GM12878 (cell line): ENCODE data around the gene CFAP58. TPM values are rescaled to one million over a fixed set of nuclear protein-coding genes. Genes with fewer than 3 reads are reported as not detected.

Experiments
- ATAC-seq: fragments of 200-7000 bp; cut with Tn5 transposase; 3 replicates; pipeline ENCODE4 v1.9.1; 2020; ENCODE audit warnings: mild to moderate bottlenecking, moderate library complexity
- BruUV-seq: library from RNA; stranded (reverse); fragments of 400-500 nt; replicated peaks from 2 replicates; lab custom pipeline; 2021; lab: Mats Ljungman, UMichigan
- CTCF ChIA-PET: fragments of 300-600 bp; sonication (Branson Sonifier 250); formaldehyde crosslinking; extraction: SDS; loops from one replicate; lab custom pipeline; 2021; ENCODE audit warnings: inconsistent platforms; lab: Yijun Ruan, JAX
- POLR2A ChIA-PET: fragments of 350-600 bp; formaldehyde crosslinking; extraction: SDS; loops from one replicate; lab custom pipeline; 2021; ENCODE audit warnings: inconsistent platforms; lab: Charles Lee
- RAD21 ChIA-PET: fragments of 300-600 bp; sonication (Branson Sonifier 250); formaldehyde crosslinking; loops from one replicate; lab custom pipeline; 2023; ENCODE audit warnings: antibody characterized with exemption; ENCODE audit not compliant: unreplicated experiment; lab: Charles Lee
- SMC1A ChIA-PET: fragments of 300-600 bp; sonication (Branson Sonifier 250); formaldehyde crosslinking; loops from one replicate; lab custom pipeline; 2023; ENCODE audit not compliant: unreplicated experiment, uncharacterized antibody; lab: Charles Lee
- DNase-seq: peaks from one replicate; pipeline ENCODE4 v3.0.0-alpha.2; 2011; ENCODE audit warnings: low read depth, low spot score
- FAIRE-seq: peaks from 3 replicates; lab custom pipeline; 2011; peaks lifted over from hg19 to GRCh38; lab: Jason Lieb, UNC
- H2AFZ ChIP-seq: 2 replicates; pipeline ENCODE4 v1.6.0; 2011; ENCODE audit warnings: low read depth, low read length, control low read depth; ENCODE audit not compliant: control insufficient read depth
- H3K27ac ChIP-seq: 2 replicates; pipeline ENCODE4 v1.5.1; 2011; ENCODE audit warnings: control low read depth; ENCODE audit not compliant: control insufficient read depth, insufficient read depth
- H3K27me3 ChIP-seq, 2 experiments: replicated peaks in 1 of 2; 2 replicates each; pipeline versions ENCODE4 v1.6.0 to v1.6.1; 2011; ENCODE audit warnings: low read length in 1 of 2; ENCODE audit not compliant: control insufficient read depth in 2 of 2, insufficient read depth in 2 of 2
- H3K36me3 ChIP-seq, 2 experiments: 2 replicates each; pipeline ENCODE4 v1.5.1; 2011; ENCODE audit warnings: low read length in 1 of 2; ENCODE audit not compliant: control insufficient read depth in 2 of 2, insufficient read depth in 2 of 2
- H3K4me1 ChIP-seq: 2 replicates; pipeline ENCODE4 v1.6.1; 2011; ENCODE audit warnings: mild to moderate bottlenecking, low read length, moderate library complexity, mixed read lengths; ENCODE audit not compliant: control insufficient read depth, insufficient read depth
- H3K4me2 ChIP-seq: 2 replicates; pipeline ENCODE4 v1.6.0; 2011; ENCODE audit warnings: control low read depth; ENCODE audit not compliant: control insufficient read depth, insufficient read depth
- H3K4me3 ChIP-seq: fragments of 200-600 bp; sonication (generic); 2 replicates; pipeline ENCODE4 v1.5.1; 2016
- H3K79me2 ChIP-seq: 2 replicates; pipeline ENCODE4 v1.6.0; 2011; ENCODE audit warnings: low read length; ENCODE audit not compliant: control insufficient read depth, insufficient read depth
- H3K9ac ChIP-seq: 2 replicates; pipeline ENCODE4 v1.8.0; 2011; ENCODE audit warnings: low read length, control low read depth, mixed read lengths; ENCODE audit not compliant: control insufficient read depth, insufficient read depth
- H3K9me3 ChIP-seq: replicated peaks from 3 replicates; pipeline ENCODE4 v1.5.1; 2011; ENCODE audit warnings: mild to moderate bottlenecking, low read length; ENCODE audit not compliant: control insufficient read depth, insufficient read depth
- H4K20me1 ChIP-seq: 2 replicates; pipeline ENCODE4 v1.6.0; 2011; ENCODE audit not compliant: control insufficient read depth, insufficient read depth
- CREM ChIP-seq: IDR thresholded peaks from 2 replicates; pipeline ENCODE4 v1.6.1; 2014; ENCODE audit warnings: antibody characterized with exemption, low read depth
- MXI1 ChIP-seq: fragments of 150-350 bp; IDR thresholded peaks from 2 replicates; pipeline ENCODE4 v1.6.1; 2011; ENCODE audit warnings: low read depth, mild to moderate bottlenecking, inconsistent platforms, low read length, improper control_type of control experiment
- NR2C2 ChIP-seq: IDR thresholded peaks from 2 replicates; pipeline ENCODE4 v1.6.1; 2011; ENCODE audit warnings: borderline replicate concordance, low read depth; ENCODE audit not compliant: control insufficient read depth, insufficient read length
- RFX5 ChIP-seq: IDR thresholded peaks from 2 replicates; pipeline ENCODE4 v1.6.1; 2011; ENCODE audit warnings: low read depth, low read length, improper control_type of control experiment
- SMAD1 ChIP-seq: fragments of 450-650 bp; IDR thresholded peaks from 2 replicates; pipeline ENCODE4 v1.6.1; 2018; ENCODE audit warnings: mild to moderate bottlenecking, low read depth; ENCODE audit not compliant: partially characterized antibody
- WRNIP1 ChIP-seq: IDR thresholded peaks from 2 replicates; pipeline ENCODE4 v1.6.1; 2011; ENCODE audit warnings: low read depth, low read length, improper control_type of control experiment, borderline replicate concordance
- WGBS: methylation state at CpG from one replicate; pipeline ENCODE4 v1.1.6; 2016; ENCODE audit warnings: low lambda C conversion rate; ENCODE audit not compliant: insufficient replicate concordance, insufficient coverage; ENCODE audit errors: missing lambda C conversion rate; 5-methylcytosine and 5-hydroxymethylcytosine counted together
- in situ Hi-C: fragments of 300-500 bp; cut with MboI; formaldehyde crosslinking; loops from 9 replicates; pipeline ENCODE4 v1.14.3; 2018; ENCODE audit warnings: mixed read lengths
- intact Hi-C: fragments of 100-400 bp; cut with micrococcal nuclease; formaldehyde crosslinking; loops from one replicate; pipeline ENCODE4 v1.14.2; 2022; ENCODE audit not compliant: unreplicated experiment
- polyA plus RNA-seq, 11 experiments: library from polyadenylated mRNA; depleted of rRNA in 4 of 11; unstranded in 6 of 11; stranded (reverse) in 5 of 11; fragments of >200 nt; fragmentation: Nextera tagmentation in 4 of 11; fragmentation: Illumina TruSeq in 1 of 11; extraction: Ambion mirVana in 4 of 11; extraction: Trizol in 1 of 11; gene quantifications; 1 replicate in 1 of 11; 2 replicates in 10 of 11; pipeline versions ENCODE4 v1.2.1 to v1.2.3, GENCODE V29; 2011 to 2016; ENCODE audit warnings: inconsistent platforms in 2 of 11, missing spikeins in 2 of 11, low read depth in 1 of 11
- total RNA-seq, 4 experiments: library from RNA; depleted of rRNA in 3 of 4; stranded (reverse); fragments of >200 nt in 3 of 4; fragmentation: Illumina TruSeq in 1 of 4; extraction: Trizol in 1 of 4; gene quantifications; 2 replicates each; pipeline versions ENCODE4 v1.2.1 to v1.2.3, GENCODE V29; 2013 to 2021
- TF ChIP-seq, protein P1 (sequence below): fragments of 450-650 bp; formaldehyde crosslinking; IDR thresholded peaks from 2 replicates; pipeline ENCODE4 v1.4.0; 2022; ENCODE audit warnings: mild to moderate bottlenecking, moderate library complexity
- TF ChIP-seq, protein P2 (sequence below): fragments of 450-650 bp; IDR thresholded peaks from 2 replicates; pipeline ENCODE4 v1.6.1; 2017; ENCODE audit warnings: mild to moderate bottlenecking
- TF ChIP-seq, protein P3 (sequence below): fragments of 450-650 bp; IDR thresholded peaks from 2 replicates; pipeline ENCODE4 v1.6.1; 2014; ENCODE audit warnings: mild to moderate bottlenecking

CFAP58 gene
- total and polyA plus RNA-seq, 10 of the 15 experiments (the other 5 are each of a cell fraction or from before 2014, with no cell fraction given): 0.03 to 0.35 (median 0.21) TPM

DNA sequence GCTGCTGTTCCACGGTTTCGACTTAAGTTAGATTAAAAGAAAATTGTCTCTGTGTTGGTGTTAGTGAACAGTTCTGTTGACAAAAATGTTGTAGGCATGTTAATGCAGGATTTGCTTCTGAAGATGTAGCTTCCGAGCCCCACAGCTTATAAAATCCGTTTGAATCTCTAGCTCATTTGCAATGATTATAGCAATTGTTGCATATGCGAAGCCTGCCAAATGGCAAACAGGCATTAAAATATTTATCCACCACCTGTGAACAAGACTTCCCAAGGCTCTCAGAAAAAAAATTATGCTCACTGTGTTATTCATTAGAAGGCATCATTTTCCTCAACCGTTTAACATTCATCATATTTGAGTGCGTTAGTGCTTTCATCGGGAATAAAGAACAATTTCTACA lies 14.3 kb downstream of the CFAP58 start:
- DNase-seq (no peak), ATAC-seq (no peak), FAIRE-seq (no peak)
- TF ChIP-seq, protein P1, sequence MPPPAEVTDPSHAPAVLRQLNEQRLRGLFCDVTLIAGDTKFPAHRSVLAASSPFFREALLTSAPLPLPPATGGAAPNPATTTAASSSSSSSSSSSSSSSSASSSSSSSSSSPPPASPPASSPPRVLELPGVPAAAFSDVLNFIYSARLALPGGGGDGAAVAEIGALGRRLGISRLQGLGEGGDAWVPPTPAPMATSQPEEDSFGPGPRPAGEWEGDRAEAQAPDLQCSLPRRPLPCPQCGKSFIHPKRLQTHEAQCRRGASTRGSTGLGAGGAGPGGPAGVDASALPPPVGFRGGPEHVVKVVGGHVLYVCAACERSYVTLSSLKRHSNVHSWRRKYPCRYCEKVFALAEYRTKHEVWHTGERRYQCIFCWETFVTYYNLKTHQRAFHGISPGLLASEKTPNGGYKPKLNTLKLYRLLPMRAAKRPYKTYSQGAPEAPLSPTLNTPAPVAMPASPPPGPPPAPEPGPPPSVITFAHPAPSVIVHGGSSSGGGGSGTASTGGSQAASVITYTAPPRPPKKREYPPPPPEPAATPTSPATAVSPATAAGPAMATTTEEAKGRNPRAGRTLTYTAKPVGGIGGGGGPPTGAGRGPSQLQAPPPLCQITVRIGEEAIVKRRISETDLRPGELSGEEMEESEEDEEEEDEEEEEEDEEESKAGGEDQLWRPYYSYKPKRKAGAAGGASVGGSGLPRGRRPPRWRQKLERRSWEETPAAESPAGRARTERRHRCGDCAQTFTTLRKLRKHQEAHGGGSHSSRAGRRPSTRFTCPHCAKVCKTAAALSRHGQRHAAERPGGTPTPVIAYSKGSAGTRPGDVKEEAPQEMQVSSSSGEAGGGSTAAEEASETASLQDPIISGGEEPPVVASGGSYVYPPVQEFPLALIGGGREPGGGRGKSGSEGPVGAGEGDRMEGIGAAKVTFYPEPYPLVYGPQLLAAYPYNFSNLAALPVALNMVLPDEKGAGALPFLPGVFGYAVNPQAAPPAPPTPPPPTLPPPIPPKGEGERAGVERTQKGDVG: no peak
- TF ChIP-seq, protein P2, sequence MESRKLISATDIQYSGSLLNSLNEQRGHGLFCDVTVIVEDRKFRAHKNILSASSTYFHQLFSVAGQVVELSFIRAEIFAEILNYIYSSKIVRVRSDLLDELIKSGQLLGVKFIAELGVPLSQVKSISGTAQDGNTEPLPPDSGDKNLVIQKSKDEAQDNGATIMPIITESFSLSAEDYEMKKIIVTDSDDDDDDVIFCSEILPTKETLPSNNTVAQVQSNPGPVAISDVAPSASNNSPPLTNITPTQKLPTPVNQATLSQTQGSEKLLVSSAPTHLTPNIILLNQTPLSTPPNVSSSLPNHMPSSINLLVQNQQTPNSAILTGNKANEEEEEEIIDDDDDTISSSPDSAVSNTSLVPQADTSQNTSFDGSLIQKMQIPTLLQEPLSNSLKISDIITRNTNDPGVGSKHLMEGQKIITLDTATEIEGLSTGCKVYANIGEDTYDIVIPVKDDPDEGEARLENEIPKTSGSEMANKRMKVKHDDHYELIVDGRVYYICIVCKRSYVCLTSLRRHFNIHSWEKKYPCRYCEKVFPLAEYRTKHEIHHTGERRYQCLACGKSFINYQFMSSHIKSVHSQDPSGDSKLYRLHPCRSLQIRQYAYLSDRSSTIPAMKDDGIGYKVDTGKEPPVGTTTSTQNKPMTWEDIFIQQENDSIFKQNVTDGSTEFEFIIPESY: no peak
- TF ChIP-seq RFX5 (no peak), NR2C2 (no peak), CREM (no peak), MXI1 (no peak), SMAD1 (no peak), WRNIP1 (no peak)
- TF ChIP-seq, protein P3, sequence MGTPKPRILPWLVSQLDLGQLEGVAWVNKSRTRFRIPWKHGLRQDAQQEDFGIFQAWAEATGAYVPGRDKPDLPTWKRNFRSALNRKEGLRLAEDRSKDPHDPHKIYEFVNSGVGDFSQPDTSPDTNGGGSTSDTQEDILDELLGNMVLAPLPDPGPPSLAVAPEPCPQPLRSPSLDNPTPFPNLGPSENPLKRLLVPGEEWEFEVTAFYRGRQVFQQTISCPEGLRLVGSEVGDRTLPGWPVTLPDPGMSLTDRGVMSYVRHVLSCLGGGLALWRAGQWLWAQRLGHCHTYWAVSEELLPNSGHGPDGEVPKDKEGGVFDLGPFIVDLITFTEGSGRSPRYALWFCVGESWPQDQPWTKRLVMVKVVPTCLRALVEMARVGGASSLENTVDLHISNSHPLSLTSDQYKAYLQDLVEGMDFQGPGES: no peak
- no peak overlapping the region for H2AFZ ChIP-seq
- no peaks in the 10 kb centered on the region for H4K20me1 ChIP-seq
- H3K79me2 ChIP-seq: no peaks in the 10 kb centered on the region
- H3K4me1 ChIP-seq: no peaks in the 10 kb centered on the region
- H3K27me3 ChIP-seq: no peaks in the 10 kb centered on the region; a peak in 1 of 4 replicates
- CTCF ChIA-PET: interaction anchor here (1.7 kb wide), 1 partner anchor 76 kb away, joined by 8 read pairs; no protein-coding TSS in a partner anchor
- in situ Hi-C loops (no loop called here), intact Hi-C loops (no loop called here)
- no peak overlapping the region for H3K27ac ChIP-seq
- SMC1A ChIA-PET: interaction anchor here (1.2 to 1.4 kb wide), 2 partner anchors 11 to 82 kb away, joined by 3 to 5 read pairs; no protein-coding TSS in a partner anchor
- POLR2A ChIA-PET: no interaction called here
- no peak overlapping the region for H3K4me3 ChIP-seq
- BruUV-seq: no TSS peak
- no peaks in the 10 kb centered on the region for H3K9me3 ChIP-seq
- H3K4me2 ChIP-seq: no peak overlapping the region
- no peak overlapping the region for H3K9ac ChIP-seq
- no peaks in the 10 kb centered on the region for H3K36me3 ChIP-seq
- WGBS: 67% methylated on average over 8 of the region's 8 CpGs
- RAD21 ChIA-PET: no interaction called here
